OCI-LY1 (cell line): ENCODE results near the gene ABT1.

Source experiments
- CTCF ChIP-seq: fragments of 200-600 bp; sonication (generic), shearing (Covaris generic); IDR thresholded peaks from 2 replicates; pipeline ENCODE4 v1.5.1; 2017; ENCODE audit warnings: mild to moderate bottlenecking, antibody characterized with exemption, low read length, moderate library complexity, mixed read lengths
- EZH2 ChIP-seq: fragments of 200-600 bp; sonication (generic), shearing (Covaris generic); IDR thresholded peaks from 2 replicates; pipeline ENCODE4 v1.8.0; 2017; ENCODE audit warnings: borderline replicate concordance, mixed run types, mild to moderate bottlenecking, antibody characterized with exemption, low read length, moderate library complexity, mixed read lengths

- peak; percentile 94 for TF ChIP-seq CTCF
- TF ChIP-seq EZH2, result no peak
Measured at GRCh38 chr6:26595669-26596269, 984 bp upstream of the ABT1 start.
